GM23338 (cell line): Measurements from ENCODE around the gene PGAP6.

ENCODE experiments used
- CREB1 ChIP-seq: fragments of 250-450 bp; sonication (Bioruptor Pico); IDR thresholded peaks from 2 replicates; pipeline ENCODE4 v1.5.0; 2020; ENCODE audit warnings: low read depth, mild to moderate bottlenecking, moderate library complexity
- CTCF ChIP-seq, 2 experiments: fragments of 200-600 bp in 1 of 2; sonication (generic) in 1 of 2; conservative IDR thresholded peaks; 2 replicates each; pipeline versions ENCODE4 v1.5.1 to v1.6.1; 2016 to 2017; ENCODE audit warnings: antibody characterized with exemption in 2 of 2, low read depth in 2 of 2, mild to moderate bottlenecking in 2 of 2, moderate library complexity in 1 of 2
- ETS1 ChIP-seq: IDR thresholded peaks from 2 replicates; pipeline ENCODE4 v1.6.1; 2016; ENCODE audit warnings: antibody characterized with exemption
- EZH2 ChIP-seq: fragments of 200-600 bp; sonication (generic); IDR thresholded peaks from one replicate; pipeline ENCODE4 v1.8.0; 2017; ENCODE audit warnings: antibody characterized with exemption, mild to moderate bottlenecking, low read depth; ENCODE audit not compliant: unreplicated experiment
- EZH2phosphoT487 ChIP-seq: fragments of 200-600 bp; sonication (generic); IDR thresholded peaks from one replicate; pipeline ENCODE4 v1.8.1; 2018; ENCODE audit warnings: antibody characterized with exemption; ENCODE audit not compliant: unreplicated experiment
- JUNB ChIP-seq: IDR thresholded peaks from one replicate; pipeline ENCODE4 v1.6.1; 2016; ENCODE audit warnings: antibody characterized with exemption; ENCODE audit not compliant: unreplicated experiment
- NANOG ChIP-seq: IDR thresholded peaks from 2 replicates; pipeline ENCODE4 v1.6.1; 2016; ENCODE audit warnings: antibody characterized with exemption, borderline replicate concordance
- POLR2AphosphoS5 ChIP-seq: IDR thresholded peaks from 2 replicates; pipeline ENCODE4 v1.6.1; 2016; ENCODE audit warnings: antibody characterized with exemption, low read depth
- REST ChIP-seq: IDR thresholded peaks from one replicate; pipeline ENCODE4 v1.6.1; 2018; ENCODE audit warnings: antibody characterized with exemption; ENCODE audit not compliant: unreplicated experiment
- STAT1 ChIP-seq: IDR thresholded peaks from one replicate; pipeline ENCODE4 v1.6.1; 2016; ENCODE audit warnings: antibody characterized with exemption; ENCODE audit not compliant: unreplicated experiment

- TF ChIP-seq CTCF (conservative IDR thresholded peaks at IDR 0.05; ENCODE audit: low read depth in 2 of 2) (no peak), REST (no peak), EZH2phosphoT487 (no peak), CREB1 (CRISPR knock-in tag) (peak; percentile 75), ETS1 (peak; percentile 40; the same call in 1 of the 2 replicates), EZH2 (no peak), POLR2AphosphoS5 (peak; percentile 87), NANOG (no peak), STAT1 (no peak), JUNB (peak; percentile 97)
These were observed 11.3 kb downstream of the PGAP6 start, which contains the start of gene MRPL28 for GRCh38 chr16:370443-370842.
